Amygdala (tissue), 56 donors: ENCODE results near the gene GLI3.

ENCODE experiments used
- DNase-seq, 56 donors: peaks; one replicate each; lab custom pipeline; 2025; lab: John Stamatoyannopoulos, UW

GLI3 gene

GRCh38 chr7:42237811-42238541, 967 bp upstream of the GLI3 start:
- DNase-seq: peak in 31 of 56 donors; percentile 12 to 64 (median 40)

- peak in 2 of 56 donors; percentile 26 to 51 for DNase-seq
Measured at GRCh38 chr7:42236266-42236975, 588 bp downstream of the GLI3 start.

- DNase-seq: no peak
Measured at GRCh38 chr7:42235741-42236161, 1.3 kb downstream of the GLI3 start.

GRCh38 chr7:42234736-42235135, 2.3 kb downstream of the GLI3 start:
- DNase-seq: no peak

- DNase-seq: no peak
Measured at GRCh38 chr7:42233695-42234331, 3.2 kb downstream of the GLI3 start.

- DNase-seq: no peak
Measured at GRCh38 chr7:42233171-42233570, 3.8 kb downstream of the GLI3 start.

GRCh38 chr7:42232275-42232674, 4.7 kb downstream of the GLI3 start:
- DNase-seq: peak in 1 of 56 donors; percentile 12

- no peak for DNase-seq
Measured at GRCh38 chr7:42231043-42231787, 5.8 kb downstream of the GLI3 start.

- peak in 7 of 56 donors; percentile 5 to 62 (median 20) for DNase-seq
Measured at GRCh38 chr7:42227936-42228591, 8.9 kb downstream of the GLI3 start.

GRCh38 chr7:42227541-42227935, 9.5 kb downstream of the GLI3 start:
- no peak for DNase-seq

- DNase-seq: no peak
Measured at GRCh38 chr7:42227021-42227420, 10.0 kb downstream of the GLI3 start.

- no peak for DNase-seq
Measured at GRCh38 chr7:42226354-42226941, 10.6 kb downstream of the GLI3 start.

- no peak for DNase-seq
Measured at GRCh38 chr7:42224391-42225003, 12.5 kb downstream of the GLI3 start.

GRCh38 chr7:42222891-42223290, 14.1 kb downstream of the GLI3 start:
- DNase-seq: no peak

- DNase-seq: no peak
Measured at GRCh38 chr7:42222125-42222524, 14.9 kb downstream of the GLI3 start.

- no peak for DNase-seq
Measured at GRCh38 chr7:42221304-42221703, 15.7 kb downstream of the GLI3 start.

- no peak for DNase-seq
Measured at GRCh38 chr7:42219447-42219846, 17.6 kb downstream of the GLI3 start.

- DNase-seq: no peak
Measured at GRCh38 chr7:42218248-42218647, 18.8 kb downstream of the GLI3 start.

GRCh38 chr7:42217548-42217947, 19.5 kb downstream of the GLI3 start:
- no peak for DNase-seq
